Activated naive CD4-positive, alpha-beta T cell (primary cell): ENCODE measurements around the gene MCRS1.
"Not testable (repeated sequence)": the region's sequence is repeated elsewhere in the genome, so short reads cannot be mapped to it uniquely, and the experiment has no call there.

Experiments used
- DNase-seq, 4 experiments: peaks; one replicate each; lab custom pipeline; 2025; lab: John Stamatoyannopoulos, UW

MCRS1 gene

DNA sequence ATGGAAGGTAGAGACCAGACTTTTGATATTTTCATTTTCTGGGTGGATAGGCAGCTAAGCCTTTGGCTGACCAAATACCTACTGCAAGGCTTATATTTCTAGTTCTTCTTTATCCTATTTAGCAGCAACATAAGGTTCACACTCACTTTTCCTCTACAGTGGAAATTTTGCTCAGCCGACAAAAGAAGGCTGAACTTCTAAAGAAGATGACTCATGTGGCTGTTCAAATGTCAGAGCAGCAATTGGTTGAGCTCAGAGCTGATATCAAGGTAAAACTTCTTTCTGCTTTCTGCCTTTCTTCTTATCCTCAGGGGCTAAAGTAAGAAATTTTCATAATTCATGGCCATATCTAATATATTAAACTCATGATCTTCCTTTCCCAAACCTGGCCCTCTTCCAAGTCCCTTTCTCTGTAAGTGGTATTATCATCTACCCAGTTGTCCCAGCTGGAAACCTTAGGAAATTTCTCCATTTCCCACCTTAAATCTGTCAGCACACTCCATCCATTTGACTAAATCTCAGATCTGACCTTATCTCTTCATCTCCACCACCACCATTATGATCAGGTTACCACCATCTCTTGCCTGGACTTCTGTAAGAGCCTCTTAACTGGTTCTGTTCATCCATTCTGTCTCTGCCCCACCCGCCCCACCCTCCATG, 48.9 kb downstream of the MCRS1 start:
- no peak for DNase-seq

DNA sequence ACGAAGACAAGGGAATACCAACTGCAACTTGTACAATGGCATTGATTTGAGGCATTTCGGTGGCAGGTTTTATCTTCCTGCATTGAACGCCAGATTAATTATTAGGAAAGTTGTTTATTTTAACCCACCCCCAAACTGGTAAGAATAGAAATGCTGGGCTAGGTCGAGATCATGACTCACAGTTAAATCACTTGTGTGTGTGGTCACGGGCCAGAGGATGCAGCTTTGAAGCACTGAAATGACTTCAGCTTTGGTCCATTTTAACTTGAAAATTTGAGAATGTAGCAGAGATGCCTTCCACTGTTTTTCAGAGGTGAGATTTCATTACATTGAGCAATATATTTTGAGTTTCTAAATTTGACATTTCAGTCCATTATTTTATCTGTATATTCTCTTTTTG, 52.7 kb downstream of the MCRS1 start:
- no peak for DNase-seq

DNA sequence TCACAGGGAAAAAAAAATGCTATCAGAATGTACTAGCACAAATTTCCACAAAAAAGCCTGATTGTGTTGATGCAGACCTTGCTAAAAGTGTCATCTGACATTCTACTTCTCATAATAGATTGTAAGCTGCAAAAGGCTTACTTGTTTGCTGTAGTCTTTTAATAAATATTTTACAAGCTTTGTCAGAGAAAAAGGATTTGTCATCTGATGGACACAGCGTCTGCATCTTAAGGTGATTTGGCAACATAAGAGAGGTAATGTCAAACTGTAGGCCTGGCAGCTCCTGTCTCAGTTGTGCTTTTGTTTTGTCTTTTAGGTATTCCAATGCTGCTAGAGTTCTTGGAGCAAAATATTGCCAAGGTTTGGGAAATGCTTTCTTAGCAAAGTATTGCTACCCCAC, 55.4 kb downstream of the MCRS1 start:
- no peak for DNase-seq

DNA sequence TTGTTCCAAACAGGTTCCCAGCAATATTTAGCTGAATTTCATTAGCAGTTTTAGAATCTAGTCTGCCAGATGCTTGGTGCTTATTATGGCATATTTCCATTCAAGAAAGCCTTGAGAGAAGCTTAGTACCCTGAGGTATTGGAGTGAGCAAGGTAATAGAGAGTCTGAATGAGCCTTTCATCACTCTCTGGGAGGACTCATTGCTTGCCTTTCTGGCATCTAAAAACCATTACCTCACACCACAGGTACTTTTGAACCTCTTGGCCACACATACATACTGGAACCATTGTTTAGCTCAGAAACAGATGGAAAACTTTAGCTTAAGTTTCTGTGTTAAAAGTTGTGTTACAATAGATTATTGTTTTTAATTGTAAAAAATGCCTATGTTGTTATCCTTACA, 56.5 kb downstream of the MCRS1 start:
- DNase-seq, result no peak

DNA sequence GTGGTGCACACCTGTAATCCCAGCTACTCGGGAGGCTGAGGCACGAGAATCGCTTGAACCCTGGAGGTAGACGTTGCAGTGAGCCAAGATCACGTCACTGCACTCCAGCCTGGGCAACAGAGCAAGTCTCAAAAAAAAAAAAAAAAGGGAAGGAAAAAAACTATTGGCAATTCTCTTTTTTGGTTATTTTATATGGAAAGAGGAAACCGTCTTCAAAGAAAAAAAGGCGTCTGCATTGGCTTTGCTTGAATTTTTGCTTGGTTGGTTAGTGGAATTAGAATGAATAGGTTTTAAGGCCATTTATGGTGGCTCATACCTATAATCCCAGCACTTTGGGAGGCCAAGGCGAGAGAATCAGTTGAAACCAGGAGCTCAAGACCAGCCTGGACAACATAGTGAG, 58.3 kb downstream of the MCRS1 start:
- not testable (repeated sequence) for DNase-seq
